GM12892 (cell line): ENCODE measurements around the gene BAIAP2L2.

ENCODE experiments used
- POLR2A ChIP-seq: IDR thresholded peaks from 2 replicates; pipeline ENCODE4 v1.6.1; 2011; ENCODE audit warnings: low read depth, low read length, control low read depth
- POLR2AphosphoS5 ChIP-seq: IDR thresholded peaks from 2 replicates; pipeline ENCODE4 v1.6.1; 2011; ENCODE audit warnings: low read depth, low read length, control low read depth
- TAF1 ChIP-seq: IDR thresholded peaks from 2 replicates; pipeline ENCODE4 v1.6.1; 2011; ENCODE audit warnings: low read depth, mild to moderate bottlenecking, control low read depth, low read length, borderline replicate concordance

- TF ChIP-seq TAF1 (no peak), POLR2AphosphoS5 (no peak), POLR2A (no peak)
Observed at GRCh38 chr22:38081941-38082828, 28.3 kb downstream of the BAIAP2L2 start.
